HepG2 (cell line): ENCODE results near the gene C5orf47. TPM values are rescaled to one million over a fixed set of nuclear protein-coding genes. Genes with fewer than 3 reads are reported as not detected.

ENCODE experiments used
- FOXP4 ChIP-seq: sonication (generic); formaldehyde crosslinking; IDR thresholded peaks from 2 replicates; pipeline ENCODE4 v1.4.0; 2020; ENCODE audit warnings: missing genetic modification reagents
- HNF4A ChIP-seq: sonication (generic); formaldehyde crosslinking; IDR thresholded peaks from 2 replicates; pipeline ENCODE4 v1.4.0; 2020; ENCODE audit warnings: missing genetic modification reagents
- KMT2A ChIP-seq: sonication (generic); formaldehyde crosslinking; IDR thresholded peaks from 2 replicates; pipeline ENCODE4 v1.4.0; 2020; ENCODE audit warnings: missing genetic modification reagents
- MAF1 ChIP-seq: sonication (generic); formaldehyde crosslinking; IDR thresholded peaks from 2 replicates; pipeline ENCODE4 v1.5.0; 2020; ENCODE audit warnings: missing genetic modification reagents, borderline replicate concordance
- MAFF ChIP-seq: IDR thresholded peaks from 2 replicates; pipeline ENCODE4 v1.6.1; 2011; ENCODE audit warnings: low read depth, low read length, improper control_type of control experiment
- PAX8 ChIP-seq: sonication (generic); formaldehyde crosslinking; IDR thresholded peaks from 2 replicates; pipeline ENCODE4 v1.8.0; 2022; ENCODE audit warnings: mild to moderate bottlenecking, missing genetic modification reagents, borderline replicate concordance
- PAXIP1 ChIP-seq: sonication (generic); formaldehyde crosslinking; conservative IDR thresholded peaks from 2 replicates; pipeline ENCODE4 v1.4.0; 2020; ENCODE audit warnings: mild to moderate bottlenecking, missing genetic modification reagents, moderate library complexity
- RXRB ChIP-seq: IDR thresholded peaks from 2 replicates; pipeline ENCODE4 v1.6.1; 2016; ENCODE audit warnings: borderline replicate concordance, missing genetic modification reagents, missing compliant biosample characterization
- ZBTB4 ChIP-seq: sonication (generic); formaldehyde crosslinking; IDR thresholded peaks from 2 replicates; pipeline ENCODE4 v1.4.0; 2020; ENCODE audit warnings: missing genetic modification reagents, mild to moderate bottlenecking, borderline replicate concordance
- ZBTB43 ChIP-seq: sonication (generic); formaldehyde crosslinking; conservative IDR thresholded peaks from 2 replicates; pipeline ENCODE4 v1.4.0; 2020; ENCODE audit warnings: missing genetic modification reagents
- ZNF292 ChIP-seq: sonication (generic); formaldehyde crosslinking; IDR thresholded peaks from 2 replicates; pipeline ENCODE4 v1.8.1; 2022; ENCODE audit warnings: mild to moderate bottlenecking, low read depth, missing genetic modification reagents, borderline replicate concordance
- ZNF614 ChIP-seq: IDR thresholded peaks from 2 replicates; pipeline ENCODE4 v1.6.1; 2018; ENCODE audit warnings: missing biosample characterization, missing genetic modification reagents, inconsistent platforms, borderline replicate concordance
- ZNF710 ChIP-seq: sonication (generic); formaldehyde crosslinking; IDR thresholded peaks from 2 replicates; pipeline ENCODE4 v1.5.0; 2020; ENCODE audit warnings: mild to moderate bottlenecking, missing genetic modification reagents, borderline replicate concordance
- ZNF792 ChIP-seq: IDR thresholded peaks from 2 replicates; pipeline ENCODE4 v1.6.1; 2016
- ZNF83 ChIP-seq: sonication (generic); formaldehyde crosslinking; IDR thresholded peaks from 2 replicates; pipeline ENCODE4 v1.4.0; 2020; ENCODE audit warnings: missing genetic modification reagents, mild to moderate bottlenecking, borderline replicate concordance
- polyA plus RNA-seq, 8 experiments: library from polyadenylated mRNA; depleted of rRNA in 3 of 8; stranded (reverse) in 7 of 8; unstranded in 1 of 8; fragments of >200 nt; fragmentation: Illumina TruSeq in 4 of 8; extraction: Trizol in 4 of 8; gene quantifications; 2 replicates each; pipeline versions ENCODE4 v1.2.1 to v1.2.3, GENCODE V29; 2011 to 2016; ENCODE audit warnings: low read depth in 4 of 8, missing spikeins in 1 of 8, mixed read lengths in 1 of 8; ENCODE audit not compliant: insufficient read depth in 1 of 8
- total RNA-seq, 5 experiments: library from RNA; depleted of rRNA; stranded (reverse); fragments of >200 nt; fragmentation: Illumina TruSeq; extraction: Trizol; gene quantifications; 2 replicates each; pipeline ENCODE4 v1.2.3, GENCODE V29; 2016; ENCODE audit warnings: low read depth in 1 of 5

Gene C5orf47
- total and polyA plus RNA-seq, 2 of the 13 experiments (the other 11 are each of a cell fraction or from before 2014, with no cell fraction given): not detected

GRCh38 chr5:173946323-173946722 is 42.6 kb upstream of the C5orf47 start (continued):
- TF ChIP-seq PAXIP1 (peak; percentile 82), ZNF614 (CRISPR knock-in tag) (peak; percentile 49; the same call in 1 of the 2 replicates), ZNF83 (no peak), ZBTB43 (CRISPR knock-in tag) (no peak), RXRB (CRISPR knock-in tag) (0 out of 2 replicates have a peak, but pooled peaks have one; percentile 2), PAX8 (CRISPR knock-in tag) (no peak), ZNF792 (peak; percentile 42; the same call in 1 of the 2 replicates), HNF4A (CRISPR knock-in tag) (peak; percentile 90), ZNF292 (CRISPR knock-in tag) (peak; percentile 79; the same call in 1 of the 2 replicates), ZBTB4 (no peak), MAFF (0 out of 2 replicates have a peak, but pooled peaks have one; percentile 30), FOXP4 (peak; percentile 54), KMT2A (CRISPR knock-in tag) (peak; percentile 54; the same call in 1 of the 2 replicates), MAF1 (CRISPR knock-in tag) (no peak), ZNF710 (CRISPR knock-in tag) (peak; percentile 62; the same call in 1 of the 2 replicates)
